Stimulated activated CD8-positive, alpha-beta memory T cell treated with anti-CD3 and anti-CD28 coated beads, Interleukin-2, amount 100 ng/mL, for 1 hour (primary cell): ENCODE measurements around the gene DARS2.
A peak's percentile ranks its signal among the peaks of the same experiment; 100 is the strongest.
"Not testable (repeated sequence)": the region's sequence is repeated elsewhere in the genome, so short reads cannot be mapped to it uniquely, and the experiment has no call there.

Experiments
- DNase-seq, 2 donors: peaks; one replicate each; pipeline ENCODE4 v3.0.0-alpha.2; 2020; ENCODE audit warnings: low read depth in 2 of 2

Gene DARS2

GRCh38 chr1:173862146-173862768 lies 37.8 kb downstream of the DARS2 start:
- not testable (repeated sequence) for DNase-seq

GRCh38 chr1:173862769-173863223 lies 38.3 kb downstream of the DARS2 start:
- DNase-seq, result no peak

GRCh38 chr1:173863224-173864161 lies 39.0 kb downstream of the DARS2 start:
- DNase-seq, result no peak

- DNase-seq, result no peak
Observed at GRCh38 chr1:173864179-173864867, 39.9 kb downstream of the DARS2 start.

GRCh38 chr1:173865468-173866164 lies 41.1 kb downstream of the DARS2 start:
- no peak for DNase-seq

- DNase-seq, result no peak
Observed at GRCh38 chr1:173866413-173867115, 42.1 kb downstream of the DARS2 start.

- DNase-seq, result no peak
Observed at GRCh38 chr1:173867141-173867752, 42.8 kb downstream of the DARS2 start.

GRCh38 chr1:173867753-173868265 lies 43.3 kb downstream of the DARS2 start, which contains the start of gene GAS5:
GAS5 (minus strand) TSS chr1:173867989.
- DNase-seq, result peak; percentile 94 to 98

- DNase-seq, result peak; percentile 74 to 90
Observed at GRCh38 chr1:173868266-173869020, 44.0 kb downstream of the DARS2 start, which contains the start of gene ZBTB37. ZBTB37 (plus strand) TSS chr1:173868380; CDS start chr1:173870226, 1,846 bp downstream.

GRCh38 chr1:173869021-173869359 lies 44.5 kb downstream of the DARS2 start:
- no peak for DNase-seq

GRCh38 chr1:173870252-173871075 lies 46.0 kb downstream of the DARS2 start:
- DNase-seq, result no peak

- no peak for DNase-seq
Observed at GRCh38 chr1:173871091-173871490, 46.6 kb downstream of the DARS2 start.

- no peak for DNase-seq
Observed at GRCh38 chr1:173871500-173871899, 47.0 kb downstream of the DARS2 start.

- DNase-seq, result no peak
Observed at GRCh38 chr1:173876732-173877131, 52.3 kb downstream of the DARS2 start.

GRCh38 chr1:173878251-173878650 lies 53.8 kb downstream of the DARS2 start:
- no peak for DNase-seq

- not testable (repeated sequence) for DNase-seq
Observed at GRCh38 chr1:173881117-173881516, 56.6 kb downstream of the DARS2 start.

GRCh38 chr1:173884701-173885100 lies 60.2 kb downstream of the DARS2 start:
- DNase-seq, result no peak

- no peak for DNase-seq
Observed at GRCh38 chr1:173886746-173887611, 62.5 kb downstream of the DARS2 start.
